Esophagus squamous epithelium (tissue), 4 donors: ENCODE data around the gene RELN.

Experiments used
- POLR2A ChIP-seq, 4 donors: fragments of 450-650 bp; IDR thresholded peaks; one replicate each; pipeline ENCODE4 v1.6.1; 2017; ENCODE audit warnings: antibody characterized with exemption in 4 of 4, mild to moderate bottlenecking in 4 of 4, moderate library complexity in 3 of 4
- TF ChIP-seq, protein P1 (sequence below), 6 experiments: fragments of 450-650 bp in 4 of 6; fragments of 200-600 bp in 2 of 6; sonication (generic) in 2 of 6; IDR thresholded peaks; one replicate each; pipeline ENCODE4 v1.5.1; 2016 to 2019; ENCODE audit warnings: antibody characterized with exemption in 6 of 6, mild to moderate bottlenecking in 4 of 6, moderate library complexity in 4 of 6

DNA sequence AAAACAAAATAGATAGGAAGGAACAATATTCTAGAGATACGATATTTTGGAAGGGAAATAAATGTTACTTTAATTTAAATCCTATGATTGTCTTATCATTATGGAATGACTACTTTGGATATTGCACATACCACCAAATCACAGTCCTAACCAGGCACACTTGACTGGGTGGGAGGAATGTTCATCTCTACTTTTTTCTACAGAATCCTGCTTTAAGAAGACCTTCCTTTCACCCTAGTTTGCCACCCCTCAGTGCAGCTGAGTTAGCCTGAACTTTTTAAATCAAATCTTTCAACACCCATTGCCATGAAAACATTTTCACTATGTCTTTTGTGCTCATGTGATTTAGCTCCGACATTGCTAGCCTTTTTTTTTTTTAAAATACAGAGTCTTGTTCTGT lies 38.1 kb downstream of the RELN start:
- TF ChIP-seq POLR2A (IDR thresholded peaks at IDR 0.05), result no peak
- TF ChIP-seq, protein P1, sequence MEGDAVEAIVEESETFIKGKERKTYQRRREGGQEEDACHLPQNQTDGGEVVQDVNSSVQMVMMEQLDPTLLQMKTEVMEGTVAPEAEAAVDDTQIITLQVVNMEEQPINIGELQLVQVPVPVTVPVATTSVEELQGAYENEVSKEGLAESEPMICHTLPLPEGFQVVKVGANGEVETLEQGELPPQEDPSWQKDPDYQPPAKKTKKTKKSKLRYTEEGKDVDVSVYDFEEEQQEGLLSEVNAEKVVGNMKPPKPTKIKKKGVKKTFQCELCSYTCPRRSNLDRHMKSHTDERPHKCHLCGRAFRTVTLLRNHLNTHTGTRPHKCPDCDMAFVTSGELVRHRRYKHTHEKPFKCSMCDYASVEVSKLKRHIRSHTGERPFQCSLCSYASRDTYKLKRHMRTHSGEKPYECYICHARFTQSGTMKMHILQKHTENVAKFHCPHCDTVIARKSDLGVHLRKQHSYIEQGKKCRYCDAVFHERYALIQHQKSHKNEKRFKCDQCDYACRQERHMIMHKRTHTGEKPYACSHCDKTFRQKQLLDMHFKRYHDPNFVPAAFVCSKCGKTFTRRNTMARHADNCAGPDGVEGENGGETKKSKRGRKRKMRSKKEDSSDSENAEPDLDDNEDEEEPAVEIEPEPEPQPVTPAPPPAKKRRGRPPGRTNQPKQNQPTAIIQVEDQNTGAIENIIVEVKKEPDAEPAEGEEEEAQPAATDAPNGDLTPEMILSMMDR (IDR thresholded peaks at IDR 0.05), result no peak
